GM18517 (cell line): ENCODE measurements around the gene TRMT6.

Experiments used
- ATAC-seq: cut with Tn5 transposase; IDR thresholded peaks from one replicate; pipeline ENCODE4 v1.9.1; 2021; ENCODE audit warnings: mild to moderate bottlenecking, moderate library complexity; ENCODE audit not compliant: unreplicated experiment

TRMT6 gene

DNA sequence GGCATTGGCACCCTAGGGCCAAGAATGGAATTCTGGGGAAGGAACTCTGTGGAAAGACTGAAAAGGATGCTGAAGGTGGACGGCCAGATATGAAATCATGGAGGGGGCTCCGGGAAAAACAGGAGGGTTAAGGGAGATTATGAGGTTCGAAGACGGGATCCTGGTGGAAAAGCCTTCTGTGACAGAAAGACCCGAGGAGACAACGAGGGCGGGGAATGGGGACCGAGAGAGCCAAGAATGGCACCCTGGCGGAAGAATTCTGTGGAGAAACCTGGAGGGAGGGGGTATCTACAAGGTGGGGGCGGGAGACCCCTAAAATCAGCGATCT, 426 bp downstream of the TRMT6 start:
- ATAC-seq = no peak

GRCh38 chr20:5947276-5947675, 3.1 kb downstream of the TRMT6 start:
- no peak for ATAC-seq

DNA sequence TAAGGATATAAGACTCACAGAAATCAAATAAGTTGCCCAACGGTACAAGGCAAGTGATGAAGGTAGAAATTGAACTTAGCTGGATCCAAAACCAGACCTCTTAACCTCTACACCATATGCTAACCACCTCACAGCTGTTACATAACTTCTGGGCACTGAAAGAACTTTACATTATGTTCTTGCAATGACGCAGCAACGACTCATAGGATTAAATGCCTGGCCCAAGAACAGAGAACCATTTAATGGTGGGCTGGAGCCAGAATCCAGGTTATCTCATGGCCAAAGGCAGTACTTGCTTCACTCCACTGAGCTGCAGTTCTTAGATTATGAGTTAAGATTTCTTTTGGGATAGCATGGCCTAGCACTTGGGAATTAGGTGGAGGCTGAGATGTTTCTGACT, 4.4 kb downstream of the TRMT6 start:
- ATAC-seq = no peak

GRCh38 chr20:5938456-5939029, 11.8 kb downstream of the TRMT6 start:
- no peak for ATAC-seq

GRCh38 chr20:5936238-5936637, 14.1 kb downstream of the TRMT6 start:
- ATAC-seq = no peak

GRCh38 chr20:5935384-5935783, 14.9 kb downstream of the TRMT6 start:
- no peak for ATAC-seq

GRCh38 chr20:5933802-5934436, 16.4 kb downstream of the TRMT6 start:
- peak; percentile 57 for ATAC-seq

DNA sequence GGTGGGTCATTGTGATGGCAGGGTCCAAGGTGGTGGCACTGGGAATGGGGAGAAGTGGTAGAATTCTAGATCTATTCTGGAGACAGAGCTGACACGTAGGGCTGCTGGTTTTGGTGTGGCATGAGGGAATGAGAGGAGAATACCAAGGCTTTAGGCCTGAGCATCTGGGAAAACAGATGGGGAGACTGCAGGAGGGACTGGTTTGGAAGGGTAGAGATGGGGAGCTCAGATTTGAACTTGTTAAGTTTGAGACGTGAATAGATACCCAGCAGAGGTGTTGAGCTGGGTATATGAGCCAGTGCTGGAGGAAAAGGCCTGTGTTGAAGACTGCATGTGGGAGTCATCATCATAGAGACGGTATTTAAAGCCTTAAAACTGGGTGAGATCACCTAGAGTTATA, 17.5 kb downstream of the TRMT6 start:
- no peak for ATAC-seq

DNA sequence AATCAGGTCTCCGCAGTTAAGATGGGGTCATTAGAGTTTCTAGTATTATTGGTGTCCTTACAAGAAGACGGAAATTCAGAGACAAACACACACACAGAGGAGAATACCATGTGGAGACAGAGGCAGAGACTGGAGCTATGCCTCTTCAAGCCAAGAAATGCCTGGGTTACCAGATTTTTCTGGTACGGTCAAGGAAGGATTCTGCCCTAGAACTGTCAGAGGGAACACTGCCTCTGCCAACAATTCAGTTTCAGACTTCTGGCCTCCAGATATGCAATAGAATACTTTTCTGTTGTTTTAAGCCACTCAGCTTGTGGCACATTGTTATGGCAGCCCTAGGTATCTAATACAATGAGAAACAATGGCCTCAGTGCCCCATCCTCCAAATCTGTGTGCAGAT, 18.9 kb downstream of the TRMT6 start:
- no peak for ATAC-seq

DNA sequence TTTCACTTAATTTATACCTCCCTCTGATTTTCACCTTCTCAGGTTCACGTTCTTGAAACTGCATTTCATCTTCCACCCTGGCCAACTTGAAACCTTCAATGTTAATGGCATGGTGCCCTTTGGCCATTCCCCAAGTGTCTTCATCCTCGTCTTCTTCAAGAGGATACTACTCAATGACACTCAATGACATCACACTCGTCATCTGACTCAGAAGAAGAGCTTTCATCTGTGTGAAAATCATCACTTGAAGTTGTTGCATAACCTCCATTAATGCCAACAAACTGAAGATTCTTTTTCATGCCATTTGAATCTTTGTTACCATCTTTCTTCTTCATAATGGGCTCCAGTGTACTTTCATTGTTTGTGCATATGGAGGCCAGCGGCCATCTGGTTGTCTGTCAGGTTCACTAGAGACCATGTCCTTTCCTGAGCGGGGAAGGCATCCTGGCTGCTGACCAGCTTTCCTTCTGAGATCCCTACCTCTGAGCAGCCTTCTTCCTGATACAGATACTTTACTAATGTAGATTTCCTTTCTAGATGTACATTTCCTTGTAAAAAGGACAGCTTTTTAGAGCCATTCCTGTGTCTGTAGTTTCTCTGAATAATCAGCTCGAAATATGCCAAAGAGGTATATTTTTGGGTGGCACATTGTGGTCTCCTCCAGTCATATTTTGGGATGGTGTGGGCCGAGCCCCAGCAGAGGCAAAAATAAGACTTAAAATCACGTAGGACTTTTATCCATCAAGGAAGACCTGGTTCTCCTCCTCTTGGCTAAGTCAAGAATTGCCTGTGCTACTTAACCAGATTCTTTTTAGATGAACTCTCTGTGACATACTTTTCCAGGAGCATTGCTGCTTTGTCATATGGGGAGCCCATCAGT, 21.3 kb downstream of the TRMT6 start:
- no peak for ATAC-seq

DNA sequence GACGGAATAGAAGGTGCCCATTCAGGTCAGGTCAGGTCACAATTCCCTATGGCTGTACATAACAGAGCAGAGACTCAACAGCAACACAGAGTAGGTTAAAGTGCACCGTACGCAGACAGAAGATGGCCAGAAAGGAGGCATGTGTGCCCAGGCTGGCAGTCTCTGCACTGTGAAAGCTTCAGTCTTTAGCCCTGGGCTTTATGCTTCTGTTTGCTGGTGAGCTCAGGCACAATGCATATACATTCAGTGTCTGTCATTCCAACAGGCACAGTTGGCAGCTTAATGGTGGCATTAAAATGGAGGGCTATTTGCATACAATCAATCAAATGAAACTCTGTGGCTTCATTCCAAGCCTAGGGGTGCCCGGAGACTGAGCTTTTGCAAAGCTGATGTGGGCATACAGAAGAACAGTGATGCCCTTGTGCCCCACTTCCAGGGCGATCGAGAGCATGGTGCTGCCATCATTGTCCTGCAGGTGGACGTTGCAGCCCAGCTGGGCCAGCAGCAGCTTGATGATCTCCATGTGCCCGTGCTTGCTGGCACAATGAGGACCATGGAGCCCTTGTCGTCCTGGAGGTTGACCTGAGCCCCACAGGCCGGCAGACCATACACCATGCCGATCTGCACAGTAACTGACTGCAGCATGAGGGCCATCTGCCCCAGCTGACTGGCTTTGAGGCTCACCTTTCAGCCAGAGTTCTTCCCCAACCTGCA, 22.4 kb downstream of the TRMT6 start:
- ATAC-seq = no peak

GRCh38 chr20:5925551-5925950, 24.8 kb downstream of the TRMT6 start:
- ATAC-seq = no peak

DNA sequence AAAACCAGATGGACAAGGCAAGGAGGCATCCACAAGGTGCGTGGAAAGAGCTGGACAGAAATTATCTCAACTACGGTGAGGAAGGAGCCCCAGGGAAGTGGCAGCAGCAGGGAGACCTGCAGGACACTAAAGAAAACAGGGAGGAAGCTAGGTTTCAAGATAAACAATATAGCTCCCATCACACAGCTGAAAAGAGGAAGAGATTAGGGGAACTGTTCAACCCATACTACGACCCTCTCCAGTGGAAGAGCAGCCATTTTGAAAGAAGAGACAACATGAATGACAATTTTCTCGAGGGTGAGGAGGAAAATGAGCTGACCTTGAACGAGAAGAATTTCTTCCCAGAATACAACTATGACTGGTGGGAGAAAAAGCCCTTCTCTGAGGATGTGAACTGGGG, 26.8 kb downstream of the TRMT6 start:
- no peak for ATAC-seq

DNA sequence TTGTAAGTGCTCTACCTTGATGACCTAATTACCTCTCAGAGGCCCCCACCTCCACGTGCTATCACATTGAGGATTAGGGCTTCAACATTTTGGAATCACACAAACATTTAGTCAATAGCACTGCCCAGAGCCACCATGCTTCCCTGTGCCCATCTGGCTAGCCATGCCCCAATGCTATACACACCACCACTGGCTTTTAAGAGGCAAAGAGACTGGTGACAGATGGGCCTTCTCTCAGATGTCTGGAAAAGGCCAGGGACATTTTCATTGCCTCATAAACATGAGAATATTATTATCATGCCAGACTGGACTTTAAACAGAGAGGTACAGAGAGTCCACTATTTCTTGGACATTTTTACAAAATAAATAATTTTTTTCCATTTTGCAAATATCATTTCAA, 29.8 kb downstream of the TRMT6 start:
- ATAC-seq = no peak

- no peak for ATAC-seq
Measured at GRCh38 chr20:5919626-5920544, 30.4 kb downstream of the TRMT6 start.

- ATAC-seq = no peak
Measured at GRCh38 chr20:5918856-5919625, 31.3 kb downstream of the TRMT6 start.

DNA sequence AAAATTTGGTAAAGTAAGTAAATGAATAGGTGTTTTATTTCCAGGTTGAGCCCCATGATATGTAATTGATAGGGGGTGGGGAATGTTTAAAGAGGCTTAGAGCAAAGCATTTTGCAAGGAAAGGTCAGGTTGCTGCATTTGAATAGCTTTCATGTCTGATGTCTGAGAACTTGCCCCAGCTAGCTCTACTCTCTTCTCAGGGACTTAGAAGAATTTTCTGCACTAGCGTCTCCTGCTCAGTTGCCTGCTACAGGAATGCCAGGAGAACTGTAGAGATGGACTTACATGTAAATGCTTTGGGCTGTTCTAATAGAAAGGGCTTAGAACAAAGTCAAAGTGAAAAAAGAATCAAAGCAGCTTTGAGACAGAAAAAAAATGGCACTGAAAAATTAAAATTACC, 35.5 kb downstream of the TRMT6 start:
- ATAC-seq = no peak

DNA sequence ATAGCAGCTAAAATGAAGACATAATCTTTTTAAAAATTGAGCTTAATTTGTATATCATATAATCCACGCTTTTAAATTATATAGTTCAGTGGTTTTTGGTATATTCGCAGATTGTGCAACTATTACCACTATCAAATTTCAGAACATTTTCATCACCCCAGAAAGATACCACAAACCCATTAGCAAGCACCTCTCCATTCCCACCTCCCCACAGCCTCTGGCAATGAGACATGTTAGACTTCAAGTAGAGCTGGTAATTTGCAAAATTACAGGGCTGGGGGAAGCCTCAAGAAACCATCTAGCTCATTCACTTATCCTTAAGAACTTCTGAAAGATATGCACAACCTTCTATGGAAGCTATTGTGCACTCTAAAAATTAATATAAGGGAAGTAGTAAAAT, 37.2 kb downstream of the TRMT6 start:
- no peak for ATAC-seq

DNA sequence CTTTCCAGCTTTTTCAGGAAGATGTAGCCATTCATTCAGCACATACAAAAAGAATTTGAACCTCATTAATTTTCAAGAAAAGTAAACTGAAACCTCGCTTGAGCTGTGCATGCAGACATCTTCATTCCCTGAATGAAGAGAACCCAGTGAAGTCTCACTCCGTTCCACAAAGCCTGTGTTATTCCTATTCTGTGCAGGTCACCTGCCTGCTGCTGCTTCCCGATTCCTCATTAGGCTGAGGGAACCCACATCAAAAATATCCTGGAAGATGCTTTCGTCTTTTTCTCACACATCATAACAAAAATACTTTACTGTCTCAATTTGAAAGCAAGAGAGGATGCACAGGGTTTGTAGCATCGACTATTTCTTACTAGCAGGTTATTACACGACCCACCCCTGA, 40.1 kb downstream of the TRMT6 start:
- ATAC-seq = no peak

DNA sequence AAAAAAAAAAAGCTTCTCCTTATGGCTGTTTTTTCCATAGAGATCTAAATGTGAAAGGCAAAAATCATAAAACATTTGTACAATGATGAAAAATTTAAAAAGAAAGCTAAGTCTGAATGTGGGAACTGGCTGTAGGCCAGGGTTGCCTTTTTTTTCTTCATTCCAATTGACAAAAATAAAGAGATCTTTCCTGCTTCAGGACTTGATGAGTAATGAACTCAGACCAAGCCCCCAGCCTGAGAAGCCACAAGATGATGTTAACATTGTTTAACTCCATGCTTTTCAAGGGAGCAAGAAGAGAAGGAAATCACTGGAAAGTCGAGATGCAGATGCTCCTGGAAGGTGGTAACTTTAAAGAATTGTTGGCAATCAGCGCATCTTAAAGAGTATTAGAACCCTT, 41.4 kb downstream of the TRMT6 start:
- ATAC-seq = no peak
